A673 (cell line): Measurements from ENCODE around the gene WDR37. TPM values are rescaled to one million over a fixed set of nuclear protein-coding genes. Genes with fewer than 3 reads are reported as not detected.

Source experiments
- BruUV-seq: library from RNA; stranded (reverse); fragments of 400-500 nt; replicated peaks from 2 replicates; lab custom pipeline; 2021; lab: Mats Ljungman, UMichigan
- CTCF ChIA-PET: fragments of 300-600 bp; sonication (Branson Sonifier 250); formaldehyde crosslinking; loops from one replicate; lab custom pipeline; 2022; ENCODE audit warnings: antibody characterized with exemption; lab: Charles Lee
- POLR2A ChIA-PET: fragments of 300-600 bp; sonication (Branson Sonifier 250); formaldehyde crosslinking; loops from one replicate; lab custom pipeline; 2022; ENCODE audit warnings: antibody characterized with exemption; ENCODE audit not compliant: low non-redundant PET; lab: Charles Lee
- DNase-seq: peaks from one replicate; pipeline ENCODE4 v3.0.0-alpha.2; 2015; ENCODE audit warnings: low spot score
- H3K27ac ChIP-seq: fragments of 200-600 bp; sonication (generic); 2 replicates; pipeline ENCODE4 v1.5.1; 2016; ENCODE audit warnings: mixed run types, low read depth, mild to moderate bottlenecking, mixed read lengths, antibody characterized with exemption, low read length; ENCODE audit not compliant: poor library complexity, severe bottlenecking
- H3K27me3 ChIP-seq: fragments of 200-600 bp; sonication (generic); replicated peaks from 2 replicates; pipeline ENCODE4 v1.6.1; 2017; ENCODE audit warnings: mixed run types, low read depth, mild to moderate bottlenecking, mixed read lengths, antibody characterized with exemption, low read length; ENCODE audit not compliant: insufficient read depth, poor library complexity
- H3K36me3 ChIP-seq: fragments of 200-600 bp; sonication (generic); 2 replicates; pipeline ENCODE4 v1.6.1; 2016; ENCODE audit warnings: mixed run types, mild to moderate bottlenecking, mixed read lengths, antibody characterized with exemption, low read length; ENCODE audit not compliant: insufficient read depth, poor library complexity, severe bottlenecking
- H3K4me1 ChIP-seq: fragments of 200-600 bp; sonication (generic); 2 replicates; pipeline ENCODE4 v1.6.1; 2017; ENCODE audit warnings: mixed run types, mild to moderate bottlenecking, mixed read lengths, antibody characterized with exemption, low read length; ENCODE audit not compliant: insufficient read depth, poor library complexity, severe bottlenecking
- H3K4me3 ChIP-seq: fragments of 200-600 bp; sonication (generic); 2 replicates; pipeline ENCODE4 v1.5.1; 2016; ENCODE audit warnings: low read depth, mixed run types, mild to moderate bottlenecking, mixed read lengths, low read length; ENCODE audit not compliant: poor library complexity, severe bottlenecking
- H3K9me3 ChIP-seq: fragments of 200-600 bp; sonication (generic); 2 replicates; pipeline ENCODE4 v1.6.1; 2016; ENCODE audit warnings: mixed run types, low read depth, mild to moderate bottlenecking, mixed read lengths, antibody characterized with exemption, low read length; ENCODE audit not compliant: poor library complexity, severe bottlenecking
- EZH2 ChIP-seq: fragments of 200-600 bp; sonication (generic); IDR thresholded peaks from 2 replicates; pipeline ENCODE4 v1.6.1; 2017; ENCODE audit warnings: borderline replicate concordance, low read depth, mild to moderate bottlenecking, mixed read lengths, antibody characterized with exemption, low read length; ENCODE audit not compliant: poor library complexity, severe bottlenecking
- intact Hi-C: fragments of 100-400 bp; cut with micrococcal nuclease; formaldehyde crosslinking; loops from one replicate; pipeline ENCODE4 v1.10.0; 2022; ENCODE audit not compliant: unreplicated experiment
- total RNA-seq: library from RNA; stranded (reverse); gene quantifications from 2 replicates; pipeline ENCODE4 v1.2.3, GENCODE V29; 2021
- TF ChIP-seq, protein P1 (sequence below): fragments of 300-800, 200-600 bp; sonication (generic); conservative IDR thresholded peaks from 2 replicates; pipeline ENCODE4 v1.5.1; 2017; ENCODE audit warnings: low read depth, mild to moderate bottlenecking, antibody characterized with exemption, low read length, moderate library complexity, mixed read lengths

WDR37 gene
- total RNA-seq, 1 experiment from 2014 or later: 12.6 TPM

DNA sequence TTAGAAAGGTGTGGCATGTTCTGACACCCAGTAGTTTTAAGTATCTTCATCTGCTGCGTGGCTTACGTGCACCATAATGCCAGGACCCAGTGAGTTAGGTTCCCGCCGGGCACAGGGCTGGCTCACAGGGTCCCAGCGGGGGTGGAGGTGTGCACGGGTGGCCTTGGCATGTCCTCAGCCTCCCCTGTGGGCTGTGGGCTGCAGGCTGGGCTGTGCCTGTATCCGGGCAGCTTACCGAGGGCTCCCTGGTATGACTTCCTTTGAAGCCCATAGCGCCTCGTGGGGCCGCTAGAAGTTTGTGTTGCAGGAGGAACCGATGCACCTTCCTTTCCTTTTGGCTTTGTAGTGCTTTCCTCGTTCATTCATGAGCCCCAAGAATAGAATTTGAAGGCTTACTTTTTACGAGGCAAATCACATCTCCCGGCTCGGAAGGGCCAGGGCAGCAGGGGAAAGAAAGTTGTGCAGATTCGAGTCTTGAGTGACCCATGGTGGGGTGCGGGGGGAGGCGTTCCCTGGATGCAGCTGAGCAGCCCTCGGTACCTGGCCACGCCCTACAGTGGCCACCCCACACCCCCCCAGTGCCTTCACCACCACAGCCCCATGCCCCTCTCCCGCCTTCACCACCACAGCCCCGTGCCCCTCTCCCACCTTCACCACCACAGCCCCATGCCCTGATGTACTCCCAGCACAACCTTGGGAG lies 113.2 kb downstream of the WDR37 start:
- H3K27me3 ChIP-seq: peaks cover 35% of the 10 kb centered on the region
- intact Hi-C loops: no loop called here
- no TSS peak for BruUV-seq
- H3K4me1 ChIP-seq: no peaks in the 10 kb centered on the region
- H3K27ac ChIP-seq: no peak overlapping the region
- no peaks in the 10 kb centered on the region for H3K36me3 ChIP-seq
- H3K4me3 ChIP-seq: no peak overlapping the region
- no peak for DNase-seq
- POLR2A ChIA-PET: no interaction called here
- CTCF ChIA-PET: no interaction called here
- TF ChIP-seq EZH2: no peak
- TF ChIP-seq, protein P1, sequence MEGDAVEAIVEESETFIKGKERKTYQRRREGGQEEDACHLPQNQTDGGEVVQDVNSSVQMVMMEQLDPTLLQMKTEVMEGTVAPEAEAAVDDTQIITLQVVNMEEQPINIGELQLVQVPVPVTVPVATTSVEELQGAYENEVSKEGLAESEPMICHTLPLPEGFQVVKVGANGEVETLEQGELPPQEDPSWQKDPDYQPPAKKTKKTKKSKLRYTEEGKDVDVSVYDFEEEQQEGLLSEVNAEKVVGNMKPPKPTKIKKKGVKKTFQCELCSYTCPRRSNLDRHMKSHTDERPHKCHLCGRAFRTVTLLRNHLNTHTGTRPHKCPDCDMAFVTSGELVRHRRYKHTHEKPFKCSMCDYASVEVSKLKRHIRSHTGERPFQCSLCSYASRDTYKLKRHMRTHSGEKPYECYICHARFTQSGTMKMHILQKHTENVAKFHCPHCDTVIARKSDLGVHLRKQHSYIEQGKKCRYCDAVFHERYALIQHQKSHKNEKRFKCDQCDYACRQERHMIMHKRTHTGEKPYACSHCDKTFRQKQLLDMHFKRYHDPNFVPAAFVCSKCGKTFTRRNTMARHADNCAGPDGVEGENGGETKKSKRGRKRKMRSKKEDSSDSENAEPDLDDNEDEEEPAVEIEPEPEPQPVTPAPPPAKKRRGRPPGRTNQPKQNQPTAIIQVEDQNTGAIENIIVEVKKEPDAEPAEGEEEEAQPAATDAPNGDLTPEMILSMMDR: no peak
- no peaks in the 10 kb centered on the region for H3K9me3 ChIP-seq

DNA sequence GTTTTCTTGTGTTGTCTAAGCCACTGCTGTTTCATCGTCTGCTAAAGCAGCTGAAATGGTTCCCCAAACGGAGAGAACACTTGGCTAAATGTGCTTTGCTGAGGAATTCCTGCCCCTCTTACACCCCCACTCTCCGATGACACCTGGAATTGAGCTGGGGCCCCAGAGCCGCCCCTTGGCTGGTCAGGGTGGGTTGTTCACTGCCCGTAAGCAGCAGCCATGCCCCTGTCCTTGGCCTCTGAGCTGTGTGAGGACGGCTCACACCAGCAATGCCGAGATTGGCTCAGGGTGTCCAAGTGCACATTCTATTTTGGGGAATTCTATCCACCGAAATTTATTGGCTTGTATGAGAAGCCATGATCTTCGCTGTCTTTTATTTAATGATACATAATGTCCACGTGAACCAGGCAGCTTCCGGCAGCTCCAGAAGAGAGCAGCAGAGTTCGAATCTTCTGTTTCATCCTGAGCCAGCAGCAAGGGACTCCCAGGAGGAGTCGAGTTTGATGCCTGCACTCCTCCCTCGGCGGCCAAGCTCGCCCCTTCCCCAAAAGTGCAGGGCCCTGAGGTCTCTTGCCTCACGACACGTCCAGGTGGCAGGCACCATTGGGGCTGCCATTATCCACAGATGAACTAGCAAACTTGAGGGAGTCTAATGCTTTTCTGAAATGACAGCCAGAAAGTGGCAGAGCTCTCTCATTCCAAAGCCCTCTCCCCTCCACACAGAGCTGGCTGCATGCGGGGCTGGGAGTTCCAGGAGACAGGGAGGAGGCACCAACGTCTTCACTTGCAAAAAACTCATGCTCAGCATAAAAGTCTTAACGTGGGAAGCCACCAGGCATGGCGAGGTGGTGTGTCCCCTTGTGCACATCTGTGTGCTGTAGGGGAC lies 114.0 kb downstream of the WDR37 start:
- Histone ChIP-seq H3K36me3 (no peaks in the 10 kb centered on the region), H3K27ac (no peak overlapping the region), H3K9me3 (no peaks in the 10 kb centered on the region), H3K27me3 (peaks cover 31% of the 10 kb centered on the region), H3K4me3 (no peak overlapping the region), H3K4me1 (no peaks in the 10 kb centered on the region)
- no peak for DNase-seq
- intact Hi-C loops: no loop called here
- ChIA-PET CTCF (no interaction called here), POLR2A (no interaction called here)
- no peak for TF ChIP-seq EZH2
- TF ChIP-seq, protein P1: no peak
- BruUV-seq: no TSS peak

DNA sequence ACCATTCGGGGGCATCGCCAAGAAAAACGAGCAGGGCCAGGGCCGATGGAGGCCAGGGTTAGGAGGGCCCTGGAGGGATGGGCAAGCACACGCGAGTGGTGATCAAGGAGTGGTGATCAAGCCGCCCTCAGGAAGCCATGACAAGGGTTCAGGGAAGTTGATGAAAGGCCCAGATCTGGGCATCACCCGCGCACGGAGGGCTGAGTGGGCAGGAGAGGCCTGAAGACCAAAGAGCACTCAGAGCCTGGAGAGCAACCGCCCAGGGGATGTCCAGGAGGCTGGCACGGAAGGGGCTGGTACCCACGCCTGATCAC lies 114.6 kb downstream of the WDR37 start:
- Histone ChIP-seq H3K4me1 (no peaks in the 10 kb centered on the region), H3K4me3 (no peak overlapping the region), H3K9me3 (no peaks in the 10 kb centered on the region), H3K27ac (no peak overlapping the region), H3K36me3 (no peaks in the 10 kb centered on the region), H3K27me3 (peaks cover 25% of the 10 kb centered on the region)
- ChIA-PET CTCF (no interaction called here), POLR2A (no interaction called here)
- BruUV-seq: no TSS peak
- intact Hi-C loops: no loop called here
- DNase-seq: no peak
- TF ChIP-seq EZH2: no peak
- TF ChIP-seq, protein P1: no peak
